ENCODE data around the gene DDAH1.

- TF ChIP-seq, protein P1, sequence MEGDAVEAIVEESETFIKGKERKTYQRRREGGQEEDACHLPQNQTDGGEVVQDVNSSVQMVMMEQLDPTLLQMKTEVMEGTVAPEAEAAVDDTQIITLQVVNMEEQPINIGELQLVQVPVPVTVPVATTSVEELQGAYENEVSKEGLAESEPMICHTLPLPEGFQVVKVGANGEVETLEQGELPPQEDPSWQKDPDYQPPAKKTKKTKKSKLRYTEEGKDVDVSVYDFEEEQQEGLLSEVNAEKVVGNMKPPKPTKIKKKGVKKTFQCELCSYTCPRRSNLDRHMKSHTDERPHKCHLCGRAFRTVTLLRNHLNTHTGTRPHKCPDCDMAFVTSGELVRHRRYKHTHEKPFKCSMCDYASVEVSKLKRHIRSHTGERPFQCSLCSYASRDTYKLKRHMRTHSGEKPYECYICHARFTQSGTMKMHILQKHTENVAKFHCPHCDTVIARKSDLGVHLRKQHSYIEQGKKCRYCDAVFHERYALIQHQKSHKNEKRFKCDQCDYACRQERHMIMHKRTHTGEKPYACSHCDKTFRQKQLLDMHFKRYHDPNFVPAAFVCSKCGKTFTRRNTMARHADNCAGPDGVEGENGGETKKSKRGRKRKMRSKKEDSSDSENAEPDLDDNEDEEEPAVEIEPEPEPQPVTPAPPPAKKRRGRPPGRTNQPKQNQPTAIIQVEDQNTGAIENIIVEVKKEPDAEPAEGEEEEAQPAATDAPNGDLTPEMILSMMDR (IDR thresholded peaks at IDR 0.05), result no peak
- TF ChIP-seq POLR2A (IDR thresholded peaks at IDR 0.05), result no peak
Measured at GRCh38 chr1:85404408-85404807, 60.6 kb downstream of the DDAH1 start.

All from uterus (tissue), 2 donors.